Keratinocyte (primary cell): ENCODE results near the gene DZIP1L. TPM values are rescaled to one million over a fixed set of nuclear protein-coding genes. Genes with fewer than 3 reads are reported as not detected.
"Not testable (repeated sequence)": the region's sequence is repeated elsewhere in the genome, so short reads cannot be mapped to it uniquely, and the experiment has no call there.

Experiments used
- DNase-seq: peaks from one replicate; pipeline ENCODE4 v3.0.0-alpha.2; 2011; ENCODE audit warnings: low read depth, missing footprints, low spot score
- FAIRE-seq: peaks from 2 replicates; lab custom pipeline; 2011; peaks lifted over from hg19 to GRCh38; lab: Jason Lieb, UNC
- H2AFZ ChIP-seq: 2 replicates; pipeline ENCODE4 v1.6.0; 2012; ENCODE audit warnings: low read length, control low read depth, inconsistent platforms; ENCODE audit not compliant: control insufficient read depth
- H3K27ac ChIP-seq: 2 replicates; pipeline ENCODE4 v1.5.1; 2011; ENCODE audit warnings: low read length; ENCODE audit not compliant: control insufficient read depth, insufficient read depth
- H3K27me3 ChIP-seq: 3 replicates; pipeline ENCODE4 v1.6.0; 2011; ENCODE audit warnings: low read length; ENCODE audit not compliant: control insufficient read depth, insufficient read depth; ENCODE audit errors: extremely low read depth
- H3K36me3 ChIP-seq, 2 experiments: 2 replicates in 1 of 2; 3 replicates in 1 of 2; pipeline ENCODE4 v1.5.1; 2011; ENCODE audit warnings: low read length in 2 of 2, mild to moderate bottlenecking in 1 of 2; ENCODE audit not compliant: control insufficient read depth in 2 of 2, insufficient read depth in 2 of 2; ENCODE audit errors: extremely low read depth in 1 of 2
- H3K4me1 ChIP-seq: 3 replicates; pipeline ENCODE4 v1.5.1; 2011; ENCODE audit warnings: low read length; ENCODE audit not compliant: control insufficient read depth, insufficient read depth; ENCODE audit errors: extremely low read depth
- H3K4me2 ChIP-seq: 3 replicates; pipeline ENCODE4 v1.6.0; 2011; ENCODE audit warnings: low read depth, low read length; ENCODE audit not compliant: control insufficient read depth, insufficient read depth; ENCODE audit errors: extremely low read depth
- H3K4me3 ChIP-seq, 3 experiments: fragments of 200-600 bp in 1 of 3; sonication (generic) in 1 of 3; 2 replicates in 2 of 3; 3 replicates in 1 of 3; pipeline ENCODE4 v1.5.1; 2011 to 2016; ENCODE audit warnings: low read length in 3 of 3, mild to moderate bottlenecking in 3 of 3, control low read depth in 2 of 3, inconsistent platforms in 1 of 3, low read depth in 1 of 3, mixed read lengths in 1 of 3, mixed run types in 1 of 3, moderate library complexity in 1 of 3; ENCODE audit not compliant: control insufficient read depth in 2 of 3, insufficient read depth in 2 of 3; ENCODE audit errors: extremely low read depth in 1 of 3
- H3K79me2 ChIP-seq: 2 replicates; pipeline ENCODE4 v1.6.0; 2012; ENCODE audit warnings: low read length; ENCODE audit not compliant: control insufficient read depth, insufficient read depth
- H3K9ac ChIP-seq: 3 replicates; pipeline ENCODE4 v1.6.0; 2011; ENCODE audit warnings: low read length; ENCODE audit not compliant: control insufficient read depth, insufficient read depth; ENCODE audit errors: extremely low read depth
- H3K9me1 ChIP-seq: 3 replicates; pipeline ENCODE4 v1.6.0; 2011; ENCODE audit warnings: low read length; ENCODE audit not compliant: control insufficient read depth, insufficient read depth; ENCODE audit errors: extremely low read depth
- H3K9me3 ChIP-seq: 2 replicates; pipeline ENCODE4 v1.5.1; 2012; ENCODE audit warnings: low read depth, low read length; ENCODE audit not compliant: control insufficient read depth
- H4K20me1 ChIP-seq: 3 replicates; pipeline ENCODE4 v1.6.0; 2011; ENCODE audit warnings: low read length; ENCODE audit not compliant: control insufficient read depth, insufficient read depth; ENCODE audit errors: extremely low read depth
- EZH2 ChIP-seq: IDR thresholded peaks from one replicate; pipeline ENCODE4 v1.6.1; 2012; ENCODE audit warnings: inconsistent platforms, mild to moderate bottlenecking, low read length, moderate library complexity
- dilution Hi-C: fragments of 300-500 bp; cut with MboI; formaldehyde crosslinking; loops from one replicate; pipeline ENCODE4 v1.7.0; 2020; ENCODE audit warnings: low sequenced_read_pairs; ENCODE audit not compliant: extremely low pct_ligation_motif_present
- polyA plus RNA-seq, 5 experiments: library from polyadenylated mRNA; depleted of rRNA in 3 of 5; stranded (reverse) in 3 of 5; stranded (forward) in 1 of 5; unstranded in 1 of 5; fragments of >200 nt; gene quantifications; 1 replicate in 1 of 5; 2 replicates in 3 of 5; 3 replicates in 1 of 5; pipeline versions ENCODE4 v1.2.1 to v1.2.3, GENCODE V29; 2011 to 2012; ENCODE audit warnings: missing spikeins in 2 of 5, low read depth in 1 of 5, low replicate concordance in 1 of 5
- TF ChIP-seq, protein P1 (sequence below), 3 experiments: IDR thresholded peaks in 1 of 3; conservative IDR thresholded peaks in 1 of 3; optimal IDR thresholded peaks in 1 of 3; 2 replicates in 2 of 3; 3 replicates in 1 of 3; pipeline versions ENCODE3 to v1.5.1; 2011; ENCODE audit warnings: low read length in 3 of 3, mild to moderate bottlenecking in 3 of 3, moderate library complexity in 2 of 3, control low read depth in 1 of 3, inconsistent platforms in 1 of 3; ENCODE audit not compliant: insufficient read depth in 2 of 3; ENCODE audit errors: extremely low read depth in 1 of 3

The DZIP1L gene
- polyA plus RNA-seq, 1 donor (not counting 4 experiments of a cell fraction or from before 2014, with no cell fraction given): 1.7 TPM

- no peak overlapping the region for H3K4me2 ChIP-seq
- H3K4me1 ChIP-seq: no peaks in the 10 kb centered on the region
- H3K36me3 ChIP-seq: no peaks in the 10 kb centered on the region
- H3K27ac ChIP-seq: no peak overlapping the region
- dilution Hi-C loops: no loop called here
- no peaks in the 10 kb centered on the region for H3K9me3 ChIP-seq
- H3K4me3 ChIP-seq: no peak overlapping the region
- no peak for DNase-seq
- H3K79me2 ChIP-seq: no peaks in the 10 kb centered on the region
- TF ChIP-seq EZH2: no peak
- TF ChIP-seq, protein P1, sequence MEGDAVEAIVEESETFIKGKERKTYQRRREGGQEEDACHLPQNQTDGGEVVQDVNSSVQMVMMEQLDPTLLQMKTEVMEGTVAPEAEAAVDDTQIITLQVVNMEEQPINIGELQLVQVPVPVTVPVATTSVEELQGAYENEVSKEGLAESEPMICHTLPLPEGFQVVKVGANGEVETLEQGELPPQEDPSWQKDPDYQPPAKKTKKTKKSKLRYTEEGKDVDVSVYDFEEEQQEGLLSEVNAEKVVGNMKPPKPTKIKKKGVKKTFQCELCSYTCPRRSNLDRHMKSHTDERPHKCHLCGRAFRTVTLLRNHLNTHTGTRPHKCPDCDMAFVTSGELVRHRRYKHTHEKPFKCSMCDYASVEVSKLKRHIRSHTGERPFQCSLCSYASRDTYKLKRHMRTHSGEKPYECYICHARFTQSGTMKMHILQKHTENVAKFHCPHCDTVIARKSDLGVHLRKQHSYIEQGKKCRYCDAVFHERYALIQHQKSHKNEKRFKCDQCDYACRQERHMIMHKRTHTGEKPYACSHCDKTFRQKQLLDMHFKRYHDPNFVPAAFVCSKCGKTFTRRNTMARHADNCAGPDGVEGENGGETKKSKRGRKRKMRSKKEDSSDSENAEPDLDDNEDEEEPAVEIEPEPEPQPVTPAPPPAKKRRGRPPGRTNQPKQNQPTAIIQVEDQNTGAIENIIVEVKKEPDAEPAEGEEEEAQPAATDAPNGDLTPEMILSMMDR (optimal IDR thresholded peaks at IDR 0.05 in 1 of 3, IDR thresholded peaks at IDR 0.05 in 1 of 3, conservative IDR thresholded peaks at IDR 0.05 in 1 of 3; ENCODE audit: extremely low read depth in 1 of 3, insufficient read depth in 2 of 3, low read length in 3 of 3): no peak
- H3K27me3 ChIP-seq: no peaks in the 10 kb centered on the region
- no peak overlapping the region for H3K9ac ChIP-seq
- FAIRE-seq: no peak
- H3K9me1 ChIP-seq: no peaks in the 10 kb centered on the region
- no peaks in the 10 kb centered on the region for H4K20me1 ChIP-seq
- H2AFZ ChIP-seq: no peak overlapping the region
These were observed 33.1 kb upstream of the DZIP1L start for GRCh38 chr3:138148503-138148902.

DNA sequence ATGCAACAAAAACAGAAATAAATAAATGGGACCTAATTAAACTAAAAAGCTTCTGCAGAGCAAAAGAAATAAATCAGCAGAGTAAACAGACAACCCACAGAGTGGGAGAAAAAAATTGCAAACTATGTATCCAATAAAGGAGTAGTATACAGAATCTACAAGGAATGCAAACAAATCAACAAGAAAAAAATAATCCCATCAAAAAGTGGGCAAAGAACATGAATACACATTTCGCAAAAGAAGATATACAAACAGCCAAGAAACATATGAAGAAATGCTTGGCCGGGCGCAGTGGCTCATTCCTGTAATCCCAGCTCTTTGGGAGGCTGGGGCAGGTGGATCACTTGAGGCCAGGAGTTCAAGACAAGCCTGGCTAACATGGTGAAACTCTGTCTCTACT lies 26.8 kb upstream of the DZIP1L start:
- H3K27me3 ChIP-seq, H3K79me2 ChIP-seq, H2AFZ ChIP-seq, H3K4me3 ChIP-seq, dilution Hi-C loops, H3K9me3 ChIP-seq, DNase-seq, H3K9ac ChIP-seq, H3K4me1 ChIP-seq, H4K20me1 ChIP-seq, H3K4me2 ChIP-seq, H3K36me3 ChIP-seq, H3K27ac ChIP-seq, H3K9me1 ChIP-seq, FAIRE-seq: not testable (repeated sequence)

- dilution Hi-C loops: no loop called here
- Histone ChIP-seq H3K9me3 (no peaks in the 10 kb centered on the region), H3K4me1 (no peaks in the 10 kb centered on the region), H3K9ac (no peak overlapping the region), H3K4me2 (no peak overlapping the region), H3K4me3 (no peak overlapping the region), H4K20me1 (no peaks in the 10 kb centered on the region), H3K9me1 (no peaks in the 10 kb centered on the region), H3K27ac (no peak overlapping the region), H3K36me3 (no peaks in the 10 kb centered on the region), H3K27me3 (no peaks in the 10 kb centered on the region), H2AFZ (no peak overlapping the region), H3K79me2 (no peaks in the 10 kb centered on the region)
- TF ChIP-seq EZH2: no peak
- TF ChIP-seq, protein P1 (optimal IDR thresholded peaks at IDR 0.05 in 1 of 3, IDR thresholded peaks at IDR 0.05 in 1 of 3, conservative IDR thresholded peaks at IDR 0.05 in 1 of 3; ENCODE audit: extremely low read depth in 1 of 3, insufficient read depth in 2 of 3, low read length in 3 of 3): no peak
- FAIRE-seq (no peak), DNase-seq (no peak)
These were observed 25.5 kb upstream of the DZIP1L start for GRCh38 chr3:138140940-138141339.
